ENCODE measurements around the gene EPS8.

- TF ChIP-seq POLR2AphosphoS5 (IDR thresholded peaks at IDR 0.05; ENCODE audit: low read depth, low read length) (no peak), FOXP2 (optimal IDR thresholded peaks at IDR 0.05; ENCODE audit: borderline replicate concordance, extremely low read depth, extremely low read length, insufficient read depth) (no peak), SIN3A (IDR thresholded peaks at IDR 0.05; ENCODE audit: borderline replicate concordance, insufficient read depth, low read length) (no peak)
Observed at GRCh38 chr12:15601210-15601800, 187.9 kb downstream of the EPS8 start.

All from PFSK-1 (cell line).